GM23338 (cell line): ENCODE measurements around the gene SORCS2. TPM values are rescaled to one million over a fixed set of nuclear protein-coding genes. Genes with fewer than 3 reads are reported as not detected.

ENCODE experiments used
- ATAC-seq: fragments of 200-7000 bp; cut with Tn5 transposase; 3 replicates; pipeline ENCODE4 v1.9.1; 2020
- DNase-seq: peaks from one replicate; pipeline ENCODE4 v3.0.0-alpha.2; 2015; ENCODE audit warnings: low spot score
- H2AFZ ChIP-seq: fragments of 200-600 bp; sonication (generic); 2 replicates; pipeline ENCODE4 v1.8.0; 2016; ENCODE audit warnings: antibody characterized with exemption, mild to moderate bottlenecking, moderate library complexity
- H3F3A ChIP-seq: fragments of 200-600 bp; sonication (generic); replicated peaks from 2 replicates; pipeline ENCODE4 v1.8.0; 2017; ENCODE audit warnings: antibody characterized with exemption, mixed run types, low read depth
- H3K27ac ChIP-seq: fragments of 200-600 bp; sonication (generic); 2 replicates; pipeline ENCODE4 v1.6.1; 2016; ENCODE audit warnings: low read depth
- H3K27me3 ChIP-seq: fragments of 200-600 bp; sonication (generic); 2 replicates; pipeline ENCODE4 v1.8.0; 2016; ENCODE audit warnings: mild to moderate bottlenecking, mixed run types, moderate library complexity; ENCODE audit not compliant: insufficient read depth
- H3K36me3 ChIP-seq: fragments of 200-600 bp; sonication (generic); 2 replicates; pipeline ENCODE4 v1.8.0; 2016; ENCODE audit warnings: mild to moderate bottlenecking; ENCODE audit not compliant: insufficient read depth
- H3K4me1 ChIP-seq: fragments of 200-600 bp; sonication (generic); 2 replicates; pipeline ENCODE4 v1.8.0; 2016; ENCODE audit warnings: mild to moderate bottlenecking, moderate library complexity; ENCODE audit not compliant: insufficient read depth
- H3K4me2 ChIP-seq: fragments of 200-600 bp; sonication (generic); 2 replicates; pipeline ENCODE4 v1.7.1; 2017; ENCODE audit warnings: mixed run types
- H3K4me3 ChIP-seq: fragments of 200-600 bp; sonication (generic); 2 replicates; pipeline ENCODE4 v1.6.1; 2016; ENCODE audit warnings: mixed run types
- H3K79me2 ChIP-seq: fragments of 200-600 bp; sonication (generic); replicated peaks from 2 replicates; pipeline ENCODE4 v1.8.0; 2017; ENCODE audit warnings: mild to moderate bottlenecking; ENCODE audit not compliant: insufficient read depth
- H3K9me2 ChIP-seq: fragments of 200-600 bp; sonication (generic); 2 replicates; pipeline ENCODE4 v1.8.0; 2017; ENCODE audit not compliant: insufficient read depth
- H4K20me1 ChIP-seq: fragments of 200-600 bp; sonication (generic); replicated peaks from 2 replicates; pipeline ENCODE4 v1.8.0; 2017; ENCODE audit warnings: mild to moderate bottlenecking; ENCODE audit not compliant: insufficient read depth
- H3K27ac Mint-ChIP-seq: 2 replicates; pipeline ENCODE4 v1.8.0; 2020; ENCODE audit warnings: inconsistent platforms, mild to moderate bottlenecking, moderate library complexity, mixed read lengths
- H3K27me3 Mint-ChIP-seq: 3 replicates; pipeline ENCODE4 v1.8.0; 2022; ENCODE audit warnings: low read depth, mild to moderate bottlenecking, moderate library complexity, mixed read lengths, inconsistent platforms; ENCODE audit not compliant: insufficient read depth, poor library complexity
- H3K36me3 Mint-ChIP-seq: 3 replicates; pipeline ENCODE4 v1.8.0; 2021; ENCODE audit warnings: low read depth, mild to moderate bottlenecking, inconsistent platforms, moderate library complexity, mixed read lengths
- H3K4me1 Mint-ChIP-seq: 3 replicates; pipeline ENCODE4 v1.8.0; 2020; ENCODE audit warnings: mild to moderate bottlenecking, inconsistent platforms, mixed read lengths
- H3K4me3 Mint-ChIP-seq: 3 replicates; pipeline ENCODE4 v1.8.0; 2021; ENCODE audit warnings: moderate library complexity, mild to moderate bottlenecking, inconsistent platforms, mixed read lengths
- H3K9me3 Mint-ChIP-seq: 3 replicates; pipeline ENCODE4 v1.8.0; 2020; ENCODE audit warnings: moderate library complexity, mild to moderate bottlenecking, inconsistent platforms, mixed read lengths
- CTCF ChIP-seq, 2 experiments: fragments of 200-600 bp in 1 of 2; sonication (generic) in 1 of 2; conservative IDR thresholded peaks; 2 replicates each; pipeline versions ENCODE4 v1.5.1 to v1.6.1; 2016 to 2017; ENCODE audit warnings: antibody characterized with exemption in 2 of 2, low read depth in 2 of 2, mild to moderate bottlenecking in 2 of 2, moderate library complexity in 1 of 2
- EZH2phosphoT487 ChIP-seq: fragments of 200-600 bp; sonication (generic); IDR thresholded peaks from one replicate; pipeline ENCODE4 v1.8.1; 2018; ENCODE audit warnings: antibody characterized with exemption; ENCODE audit not compliant: unreplicated experiment
- POLR2AphosphoS5 ChIP-seq: IDR thresholded peaks from 2 replicates; pipeline ENCODE4 v1.6.1; 2016; ENCODE audit warnings: antibody characterized with exemption, low read depth
- ZNF331 ChIP-seq: fragments of 250-450 bp; sonication (Bioruptor Pico); IDR thresholded peaks from 2 replicates; pipeline ENCODE4 v1.5.0; 2020; ENCODE audit warnings: low read depth, mild to moderate bottlenecking, moderate library complexity
- ZNF462 ChIP-seq: fragments of 250-450 bp; sonication (Bioruptor Pico); IDR thresholded peaks from 2 replicates; pipeline ENCODE4 v1.5.0; 2020; ENCODE audit warnings: mild to moderate bottlenecking, moderate library complexity
- polyA plus RNA-seq: library from polyadenylated mRNA; unstranded; fragments of >200 nt; fragmentation: Nextera tagmentation; extraction: Ambion mirVana; gene quantifications from 2 replicates; pipeline ENCODE4 v1.2.1, GENCODE V29; 2016
- total RNA-seq: library from RNA; depleted of rRNA; stranded (reverse); fragments of >200 nt; shearing (Covaris generic); gene quantifications from 2 replicates; pipeline ENCODE4 v1.2.3, GENCODE V29; 2014
- TF ChIP-seq, protein P1 (sequence below): IDR thresholded peaks from 2 replicates; pipeline ENCODE4 v1.6.1; 2016; ENCODE audit warnings: antibody characterized with exemption

SORCS2 gene
- total and polyA plus RNA-seq, 2 experiments from 2014 or later = 0.47 to 2.4 TPM

DNA sequence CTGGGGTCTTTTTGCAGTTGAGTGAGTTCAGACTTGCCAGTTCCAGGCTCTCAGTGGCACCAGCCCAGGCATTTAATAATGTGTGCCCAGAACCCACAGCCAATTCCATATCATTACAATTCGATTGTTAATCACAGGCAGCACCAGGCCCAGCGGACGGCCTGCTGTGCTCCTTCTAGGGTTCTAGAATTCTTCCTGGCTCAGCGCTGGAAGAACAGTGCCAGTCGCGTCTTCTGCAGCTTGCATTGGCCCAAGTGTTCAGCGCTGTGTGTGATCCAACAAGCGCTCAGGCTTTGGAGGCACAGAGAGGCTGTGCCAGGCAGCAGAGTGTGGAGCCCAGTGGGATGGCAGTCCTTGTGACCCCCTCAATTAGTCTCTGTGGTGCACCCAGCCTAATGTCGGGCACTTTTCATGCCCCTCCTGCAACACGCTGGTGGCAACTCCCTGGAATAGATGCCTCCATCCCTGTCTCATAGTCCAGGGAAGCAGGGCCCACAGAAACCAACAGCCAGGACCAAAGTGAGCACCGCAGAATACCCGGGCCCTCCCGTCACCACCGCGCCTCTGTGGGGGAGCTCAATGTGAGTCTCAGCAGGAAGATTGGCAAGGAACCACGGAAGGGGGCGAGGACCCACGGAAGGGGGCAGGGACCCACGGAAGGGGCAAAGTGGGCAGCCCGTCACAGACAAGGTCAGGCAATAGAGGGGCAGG lies 554.2 kb downstream of the SORCS2 start (continued):
- no peak for TF ChIP-seq ZNF462
- no peak for TF ChIP-seq CTCF (conservative IDR thresholded peaks at IDR 0.05; ENCODE audit: low read depth in 2 of 2)
- TF ChIP-seq EZH2phosphoT487 = no peak

DNA sequence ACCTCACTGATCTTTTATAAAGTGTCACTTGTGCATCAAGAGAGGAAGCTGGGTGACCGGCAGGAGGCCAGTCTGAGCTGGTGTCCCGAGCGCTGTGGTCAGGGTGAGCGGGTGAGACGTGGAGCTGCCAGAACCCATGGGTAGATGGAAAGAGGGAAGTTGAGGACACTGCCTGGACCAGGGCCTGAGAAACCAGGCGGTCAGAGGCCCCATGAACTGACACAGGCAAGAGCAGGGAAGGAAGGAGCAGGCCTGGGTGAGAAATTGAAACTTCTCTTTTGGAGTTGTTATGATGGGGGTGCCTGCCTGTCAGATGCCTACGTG lies 554.7 kb downstream of the SORCS2 start:
- no peak for ATAC-seq
- Histone ChIP-seq H4K20me1 (no peaks in the 10 kb centered on the region), H3K4me1 (no peaks in the 10 kb centered on the region), H3K27ac (no peak overlapping the region), H3K4me2 (no peak overlapping the region), H3K79me2 (no peaks in the 10 kb centered on the region), H2AFZ (no peak overlapping the region), H3K27me3 (no peaks in the 10 kb centered on the region), H3K36me3 (no peaks in the 10 kb centered on the region), H3F3A (no peaks in the 10 kb centered on the region), H3K9me2 (no peaks in the 10 kb centered on the region), H3K4me3 (no peak overlapping the region)
- Mint-ChIP-seq H3K27me3 (peaks cover 6% of the 10 kb centered on the region), H3K9me3 (no peaks in the 10 kb centered on the region), H3K27ac (no peak overlapping the region), H3K36me3 (no peaks in the 10 kb centered on the region; the same call in 1 of the 3 replicates), H3K4me3 (no peak overlapping the region), H3K4me1 (no peaks in the 10 kb centered on the region)
- no peak for DNase-seq
- TF ChIP-seq, protein P1, sequence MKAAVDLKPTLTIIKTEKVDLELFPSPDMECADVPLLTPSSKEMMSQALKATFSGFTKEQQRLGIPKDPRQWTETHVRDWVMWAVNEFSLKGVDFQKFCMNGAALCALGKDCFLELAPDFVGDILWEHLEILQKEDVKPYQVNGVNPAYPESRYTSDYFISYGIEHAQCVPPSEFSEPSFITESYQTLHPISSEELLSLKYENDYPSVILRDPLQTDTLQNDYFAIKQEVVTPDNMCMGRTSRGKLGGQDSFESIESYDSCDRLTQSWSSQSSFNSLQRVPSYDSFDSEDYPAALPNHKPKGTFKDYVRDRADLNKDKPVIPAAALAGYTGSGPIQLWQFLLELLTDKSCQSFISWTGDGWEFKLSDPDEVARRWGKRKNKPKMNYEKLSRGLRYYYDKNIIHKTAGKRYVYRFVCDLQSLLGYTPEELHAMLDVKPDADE = no peak
- no peak for TF ChIP-seq POLR2AphosphoS5
- TF ChIP-seq CTCF (conservative IDR thresholded peaks at IDR 0.05; ENCODE audit: low read depth in 2 of 2) = no peak
- no peak for TF ChIP-seq ZNF331 (CRISPR knock-in tag)
